Effector CD4-positive, alpha-beta T cell (primary cell): ENCODE data around the gene SNRNP40.
"Not testable (repeated sequence)": the region's sequence is repeated elsewhere in the genome, so short reads cannot be mapped to it uniquely, and the experiment has no call there.

Experiments used
- DNase-seq: peaks from one replicate; pipeline ENCODE4 v3.0.0-alpha.2; 2020

Gene SNRNP40

GRCh38 chr1:31282426-31282825 lies 14.2 kb downstream of the SNRNP40 start:
- not testable (repeated sequence) for DNase-seq

GRCh38 chr1:31273619-31274018 lies 23.0 kb downstream of the SNRNP40 start:
- no peak for DNase-seq

GRCh38 chr1:31272369-31272768 lies 24.2 kb downstream of the SNRNP40 start:
- no peak for DNase-seq

GRCh38 chr1:31266547-31266946 lies 30.0 kb downstream of the SNRNP40 start:
- no peak for DNase-seq

- DNase-seq: no peak
These were observed 31.7 kb downstream of the SNRNP40 start for GRCh38 chr1:31264790-31265386.

GRCh38 chr1:31263408-31263807 lies 33.2 kb downstream of the SNRNP40 start:
- DNase-seq: no peak

- not testable (repeated sequence) for DNase-seq
These were observed 34.2 kb downstream of the SNRNP40 start for GRCh38 chr1:31262393-31262792.

GRCh38 chr1:31261916-31262315 lies 34.7 kb downstream of the SNRNP40 start:
- DNase-seq: no peak

GRCh38 chr1:31259746-31260145 lies 36.8 kb downstream of the SNRNP40 start:
- no peak for DNase-seq

GRCh38 chr1:31258581-31258980 lies 38.0 kb downstream of the SNRNP40 start:
- no peak for DNase-seq

- no peak for DNase-seq
These were observed 39.4 kb downstream of the SNRNP40 start for GRCh38 chr1:31257213-31257612.

GRCh38 chr1:31249854-31250253 lies 46.7 kb downstream of the SNRNP40 start:
- no peak for DNase-seq

- no peak for DNase-seq
These were observed 48.3 kb downstream of the SNRNP40 start for GRCh38 chr1:31248276-31248675.

GRCh38 chr1:31244326-31244725 lies 52.3 kb downstream of the SNRNP40 start:
- no peak for DNase-seq

- no peak for DNase-seq
These were observed 52.9 kb downstream of the SNRNP40 start for GRCh38 chr1:31243501-31244286.

GRCh38 chr1:31241321-31241720 lies 55.3 kb downstream of the SNRNP40 start:
- no peak for DNase-seq

- DNase-seq: no peak
These were observed 56.8 kb downstream of the SNRNP40 start, which contains the start of gene NKAIN1 for GRCh38 chr1:31239653-31240241. Gene NKAIN1, minus strand, starts transcription at chr1:31239887. Its CDS starts 340 bp downstream, at chr1:31239547.

GRCh38 chr1:31238986-31239613 lies 57.5 kb downstream of the SNRNP40 start:
- no peak for DNase-seq

- no peak for DNase-seq
These were observed 58.0 kb downstream of the SNRNP40 start for GRCh38 chr1:31238612-31238985.

- no peak for DNase-seq
These were observed 61.7 kb downstream of the SNRNP40 start for GRCh38 chr1:31234870-31235269.

GRCh38 chr1:31234123-31234708 lies 62.4 kb downstream of the SNRNP40 start:
- no peak for DNase-seq

GRCh38 chr1:31232689-31233088 lies 63.9 kb downstream of the SNRNP40 start:
- DNase-seq: no peak

- no peak for DNase-seq
These were observed 64.8 kb downstream of the SNRNP40 start for GRCh38 chr1:31231802-31232201.
